RWPE2 (cell line): Measurements from ENCODE around the gene NTNG1.
"Not testable (repeated sequence)": the region's sequence is repeated elsewhere in the genome, so short reads cannot be mapped to it uniquely, and the experiment has no call there.

Experiments
- ATAC-seq: fragments of 200-7000 bp; cut with Tn5 transposase; 3 replicates; pipeline ENCODE4 v1.9.1; 2021; ENCODE audit warnings: low read depth
- DNase-seq: peaks from one replicate; pipeline ENCODE4 v3.0.0-alpha.2; 2020; ENCODE audit warnings: low spot score
- H3K27ac ChIP-seq: fragments of 450-650 bp; 2 replicates; pipeline ENCODE4 v1.5.1; 2017; ENCODE audit warnings: mild to moderate bottlenecking; ENCODE audit not compliant: poor library complexity, severe bottlenecking
- H3K27me3 ChIP-seq: fragments of 250-450 bp; sonication (Bioruptor Pico); 2 replicates; pipeline ENCODE4 v1.5.1; 2021; ENCODE audit warnings: mild to moderate bottlenecking, moderate library complexity; ENCODE audit not compliant: insufficient read depth, poor library complexity, severe bottlenecking
- H3K36me3 ChIP-seq: fragments of 250-450 bp; sonication (Bioruptor Pico); 2 replicates; pipeline ENCODE4 v1.5.1; 2020; ENCODE audit warnings: low read depth, mild to moderate bottlenecking, moderate library complexity
- H3K4me1 ChIP-seq: fragments of 250-450 bp; sonication (Bioruptor Pico); 2 replicates; pipeline ENCODE4 v1.5.1; 2021; ENCODE audit warnings: mild to moderate bottlenecking, moderate library complexity; ENCODE audit not compliant: insufficient read depth, poor library complexity, severe bottlenecking
- H3K4me3 ChIP-seq: fragments of 250-450 bp; sonication (Bioruptor Pico); 2 replicates; pipeline ENCODE4 v1.5.1; 2021; ENCODE audit warnings: mild to moderate bottlenecking, moderate library complexity; ENCODE audit not compliant: severe bottlenecking
- H3K9me3 ChIP-seq: fragments of 250-450 bp; sonication (Bioruptor Pico); 2 replicates; pipeline ENCODE4 v1.5.1; 2021; ENCODE audit warnings: mild to moderate bottlenecking, moderate library complexity; ENCODE audit not compliant: severe bottlenecking
- TF ChIP-seq, protein P1 (sequence below): fragments of 450-650 bp; IDR thresholded peaks from one replicate; pipeline ENCODE4 v1.5.1; 2017; ENCODE audit warnings: mild to moderate bottlenecking, moderate library complexity; ENCODE audit not compliant: poor library complexity, severe bottlenecking

NTNG1 gene

DNA sequence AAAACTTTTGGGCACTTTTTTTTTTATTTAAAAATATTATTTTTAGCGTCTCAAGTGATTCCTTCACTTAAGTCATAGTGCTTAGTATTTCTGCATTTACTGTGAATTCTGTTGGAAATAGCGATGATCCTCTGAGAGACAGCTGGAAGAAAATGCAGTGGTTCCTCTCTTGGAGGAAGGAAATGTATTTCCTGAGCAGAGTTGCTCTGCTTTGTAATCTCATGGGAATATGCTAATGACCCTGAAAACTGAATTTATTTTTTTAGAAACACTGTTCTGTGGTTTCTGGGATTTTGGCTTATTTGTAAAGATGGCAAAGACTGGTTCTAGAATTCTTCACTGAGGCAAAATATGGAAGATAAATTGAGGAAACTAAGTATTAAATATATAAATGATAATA is 88.9 kb downstream of the NTNG1 start:
- DNase-seq (no peak), ATAC-seq (no peak)
- H3K4me1 ChIP-seq = no peaks in the 10 kb centered on the region
- TF ChIP-seq, protein P1, sequence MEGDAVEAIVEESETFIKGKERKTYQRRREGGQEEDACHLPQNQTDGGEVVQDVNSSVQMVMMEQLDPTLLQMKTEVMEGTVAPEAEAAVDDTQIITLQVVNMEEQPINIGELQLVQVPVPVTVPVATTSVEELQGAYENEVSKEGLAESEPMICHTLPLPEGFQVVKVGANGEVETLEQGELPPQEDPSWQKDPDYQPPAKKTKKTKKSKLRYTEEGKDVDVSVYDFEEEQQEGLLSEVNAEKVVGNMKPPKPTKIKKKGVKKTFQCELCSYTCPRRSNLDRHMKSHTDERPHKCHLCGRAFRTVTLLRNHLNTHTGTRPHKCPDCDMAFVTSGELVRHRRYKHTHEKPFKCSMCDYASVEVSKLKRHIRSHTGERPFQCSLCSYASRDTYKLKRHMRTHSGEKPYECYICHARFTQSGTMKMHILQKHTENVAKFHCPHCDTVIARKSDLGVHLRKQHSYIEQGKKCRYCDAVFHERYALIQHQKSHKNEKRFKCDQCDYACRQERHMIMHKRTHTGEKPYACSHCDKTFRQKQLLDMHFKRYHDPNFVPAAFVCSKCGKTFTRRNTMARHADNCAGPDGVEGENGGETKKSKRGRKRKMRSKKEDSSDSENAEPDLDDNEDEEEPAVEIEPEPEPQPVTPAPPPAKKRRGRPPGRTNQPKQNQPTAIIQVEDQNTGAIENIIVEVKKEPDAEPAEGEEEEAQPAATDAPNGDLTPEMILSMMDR = no peak
- no peaks in the 10 kb centered on the region for H3K9me3 ChIP-seq
- no peaks in the 10 kb centered on the region for H3K27me3 ChIP-seq
- no peaks in the 10 kb centered on the region for H3K36me3 ChIP-seq
- H3K27ac ChIP-seq = no peak overlapping the region
- no peak overlapping the region for H3K4me3 ChIP-seq

DNA sequence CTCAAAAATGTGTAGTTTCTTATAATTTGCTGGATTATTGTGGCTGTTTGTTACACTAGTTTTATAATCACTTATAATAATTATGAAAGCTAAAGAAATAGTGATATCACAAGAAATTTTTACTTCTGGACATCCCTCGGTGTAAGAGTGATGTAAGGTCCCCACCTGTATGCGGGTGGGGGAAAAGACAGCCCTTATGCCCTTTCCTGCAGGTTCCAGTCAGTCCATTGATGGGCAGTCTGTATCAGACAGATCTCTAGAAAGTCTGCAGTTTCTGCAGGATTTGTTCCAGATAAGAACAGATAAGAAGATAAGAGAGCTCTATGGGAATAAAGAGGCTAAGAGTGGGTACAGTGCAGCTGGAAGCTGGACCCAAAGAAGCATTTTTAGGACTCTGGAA is 89.3 kb downstream of the NTNG1 start:
- no peak overlapping the region for H3K27ac ChIP-seq
- TF ChIP-seq, protein P1 = no peak
- ATAC-seq (no peak), DNase-seq (no peak)
- H3K4me1 ChIP-seq = no peaks in the 10 kb centered on the region
- no peaks in the 10 kb centered on the region for H3K36me3 ChIP-seq
- no peaks in the 10 kb centered on the region for H3K27me3 ChIP-seq
- H3K4me3 ChIP-seq = no peak overlapping the region
- no peaks in the 10 kb centered on the region for H3K9me3 ChIP-seq

DNA sequence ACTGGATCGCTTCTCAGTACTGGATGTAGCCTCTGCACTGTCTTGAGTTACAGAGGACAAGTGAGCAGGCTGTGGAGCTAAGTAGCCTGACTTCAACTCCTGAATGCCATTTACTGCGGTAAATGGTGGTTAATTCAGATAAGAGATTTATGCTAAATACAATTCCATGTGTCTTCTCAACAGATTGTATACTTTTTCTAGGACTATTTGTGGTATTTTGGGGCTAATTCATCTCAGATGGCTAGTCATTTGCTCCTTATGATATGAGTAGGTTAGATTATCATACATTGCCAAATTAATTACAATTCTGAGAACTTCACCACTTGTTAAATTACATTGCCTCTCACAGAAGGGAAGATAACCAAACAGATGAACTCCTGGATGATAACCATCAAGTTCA is 90.5 kb downstream of the NTNG1 start:
- Histone ChIP-seq H3K36me3 (no peaks in the 10 kb centered on the region), H3K4me3 (no peak overlapping the region), H3K9me3 (no peaks in the 10 kb centered on the region), H3K27ac (no peak overlapping the region), H3K27me3 (no peaks in the 10 kb centered on the region), H3K4me1 (no peaks in the 10 kb centered on the region)
- TF ChIP-seq, protein P1 = no peak
- DNase-seq (no peak), ATAC-seq (no peak)

DNA sequence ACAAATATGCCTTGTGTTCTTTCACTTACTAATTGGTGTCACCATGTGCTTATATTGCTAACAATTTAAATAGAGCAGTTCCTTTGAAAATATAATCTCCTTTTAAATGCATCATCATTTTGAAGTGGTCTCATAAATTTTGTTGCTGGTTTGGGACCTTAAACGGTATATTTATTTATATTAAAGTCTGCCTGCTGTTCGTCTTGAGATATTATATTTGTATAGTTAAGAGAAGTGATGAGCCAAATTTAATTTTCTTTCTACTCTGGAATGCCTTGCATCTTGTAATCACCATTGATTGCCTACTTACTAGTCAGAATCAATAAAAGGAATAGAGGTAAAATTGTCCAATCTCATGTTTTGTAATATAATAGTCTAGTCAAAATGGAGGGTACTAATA is 91.6 kb downstream of the NTNG1 start:
- no peak for ATAC-seq
- no peak for DNase-seq
- no peaks in the 10 kb centered on the region for H3K27me3 ChIP-seq
- no peak overlapping the region for H3K27ac ChIP-seq
- no peaks in the 10 kb centered on the region for H3K9me3 ChIP-seq
- H3K4me1 ChIP-seq = no peaks in the 10 kb centered on the region
- no peak overlapping the region for H3K4me3 ChIP-seq
- TF ChIP-seq, protein P1 = no peak
- no peaks in the 10 kb centered on the region for H3K36me3 ChIP-seq

DNA sequence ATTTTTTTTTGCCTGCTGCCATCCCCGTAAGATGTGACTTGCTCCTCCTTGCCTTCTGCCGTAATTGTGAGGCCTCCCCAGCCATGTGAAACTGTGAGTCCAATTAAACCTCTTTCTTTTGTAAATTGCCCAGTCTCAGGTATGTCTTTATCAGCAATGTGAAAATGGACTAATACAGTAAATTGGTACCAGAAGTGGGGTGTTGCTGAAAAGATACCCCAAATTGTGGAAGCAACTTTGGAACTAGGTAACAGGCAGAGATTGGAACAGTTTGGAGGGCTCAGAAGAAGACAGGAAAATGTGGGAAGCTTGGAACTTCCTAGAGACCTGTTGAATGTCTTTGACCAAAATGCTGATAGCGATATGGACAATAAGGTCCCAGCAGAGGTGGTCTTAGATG is 95.9 kb downstream of the NTNG1 start:
- H3K27me3 ChIP-seq, H3K27ac ChIP-seq, H3K4me1 ChIP-seq, H3K9me3 ChIP-seq, H3K4me3 ChIP-seq, ATAC-seq, H3K36me3 ChIP-seq, DNase-seq: not testable (repeated sequence)
